Inflammatory macrophage (primary cell): ENCODE results near the gene DDX51.
A peak's percentile ranks its signal among the peaks of the same experiment; 100 is the strongest.
"Not testable (repeated sequence)": the region's sequence is repeated elsewhere in the genome, so short reads cannot be mapped to it uniquely, and the experiment has no call there.

Source experiments
- DNase-seq, 2 donors: peaks; one replicate each; pipeline ENCODE4 v3.0.0-alpha.2; 2020 to 2022

DDX51 gene

DNA sequence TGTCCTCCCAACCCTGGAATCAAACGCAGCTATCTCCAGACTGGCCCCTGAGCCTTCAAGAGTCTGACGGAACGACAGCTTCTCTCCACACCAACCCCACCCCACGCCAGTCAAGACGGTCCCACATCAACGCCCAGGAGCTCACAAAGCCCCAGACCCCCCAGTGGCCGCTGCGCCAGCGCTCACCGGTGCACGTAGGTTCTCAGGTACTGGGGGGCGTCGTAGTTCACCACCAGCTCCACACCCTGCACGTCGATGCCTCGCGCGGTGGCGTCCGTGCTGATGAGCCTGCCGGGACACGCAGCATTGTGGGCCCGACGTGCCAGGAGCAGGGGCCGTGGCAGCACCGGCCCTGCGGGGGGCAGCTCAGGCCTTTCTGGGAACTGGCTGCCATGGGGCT lies 4.2 kb downstream of the DDX51 start:
- DNase-seq, result no peak

DNA sequence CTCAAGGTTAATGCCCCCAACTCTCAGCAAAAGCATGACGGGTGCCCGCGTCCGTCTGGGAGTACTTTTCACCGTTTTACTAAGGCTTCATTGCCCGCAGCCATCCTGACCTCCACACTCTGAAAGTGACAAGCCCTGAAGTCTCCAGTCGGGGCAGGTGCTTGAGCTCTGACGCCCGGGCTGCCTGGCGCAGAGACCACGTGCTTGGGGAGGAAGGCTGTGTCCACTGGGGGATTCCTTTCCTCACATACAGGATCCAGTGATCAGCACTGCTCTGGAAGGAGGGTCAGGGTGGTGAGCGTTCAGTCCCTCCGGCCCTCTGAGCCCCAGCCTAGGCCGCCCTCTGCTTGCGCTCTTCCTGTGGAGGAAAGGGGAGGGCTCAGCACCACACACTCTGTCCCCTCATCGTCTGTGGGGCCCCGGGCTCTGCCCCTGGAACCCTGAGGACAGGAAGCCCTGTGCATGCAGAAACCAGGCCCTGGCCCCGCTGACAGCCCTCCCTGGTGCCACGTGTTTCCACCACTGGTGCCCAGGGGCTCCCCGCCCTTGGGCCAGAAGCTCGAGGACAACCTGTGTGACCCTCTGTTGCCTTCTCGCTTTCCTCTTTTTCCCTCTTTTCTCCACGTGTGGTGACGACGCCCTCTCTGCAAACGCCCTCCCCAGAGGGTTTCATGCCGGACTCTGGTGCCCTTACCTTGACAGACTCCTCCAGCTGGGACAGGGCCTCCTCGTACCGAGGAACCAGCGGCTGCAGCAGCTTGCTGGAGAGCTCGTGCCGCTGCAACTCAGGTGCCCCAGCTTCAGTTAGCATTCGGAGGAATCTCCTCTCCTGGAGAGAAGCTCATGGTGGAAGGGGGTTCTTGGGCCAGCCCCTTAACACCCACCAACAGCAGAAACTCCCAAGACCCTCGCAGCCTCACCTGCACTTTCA lies 4.9 kb downstream of the DDX51 start:
- DNase-seq, result no peak

GRCh38 chr12:132137483-132138125 lies 6.5 kb downstream of the DDX51 start:
- no peak for DNase-seq

GRCh38 chr12:132136226-132136625 lies 7.9 kb downstream of the DDX51 start:
- DNase-seq, result not testable (repeated sequence)

DNA sequence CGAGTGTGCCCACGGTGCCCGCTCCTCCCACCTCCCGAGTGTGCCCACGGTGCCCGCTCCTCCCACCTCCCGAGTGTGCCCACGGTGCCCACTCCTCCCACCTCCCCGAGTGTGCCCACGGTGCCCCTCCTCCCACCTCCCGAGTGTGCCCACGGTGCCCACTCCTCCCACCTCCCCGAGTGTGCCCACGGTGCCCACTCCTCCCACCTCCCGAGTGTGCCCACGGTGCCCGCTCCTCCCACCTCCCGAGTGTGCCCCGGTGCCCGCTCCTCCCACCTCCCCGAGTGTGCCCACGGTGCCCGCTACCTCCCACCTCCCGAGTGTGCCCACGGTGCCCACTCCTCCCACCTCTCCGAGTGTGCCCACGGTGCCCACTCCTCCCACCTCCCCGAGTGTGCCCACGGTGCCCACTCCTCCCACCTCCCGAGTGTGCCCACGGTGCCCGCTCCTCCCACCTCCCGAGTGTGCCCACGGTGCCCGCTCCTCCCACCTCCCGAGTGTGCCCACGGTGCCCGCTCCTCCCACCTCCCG lies 9.4 kb downstream of the DDX51 start:
- DNase-seq, result not testable (repeated sequence)

DNA sequence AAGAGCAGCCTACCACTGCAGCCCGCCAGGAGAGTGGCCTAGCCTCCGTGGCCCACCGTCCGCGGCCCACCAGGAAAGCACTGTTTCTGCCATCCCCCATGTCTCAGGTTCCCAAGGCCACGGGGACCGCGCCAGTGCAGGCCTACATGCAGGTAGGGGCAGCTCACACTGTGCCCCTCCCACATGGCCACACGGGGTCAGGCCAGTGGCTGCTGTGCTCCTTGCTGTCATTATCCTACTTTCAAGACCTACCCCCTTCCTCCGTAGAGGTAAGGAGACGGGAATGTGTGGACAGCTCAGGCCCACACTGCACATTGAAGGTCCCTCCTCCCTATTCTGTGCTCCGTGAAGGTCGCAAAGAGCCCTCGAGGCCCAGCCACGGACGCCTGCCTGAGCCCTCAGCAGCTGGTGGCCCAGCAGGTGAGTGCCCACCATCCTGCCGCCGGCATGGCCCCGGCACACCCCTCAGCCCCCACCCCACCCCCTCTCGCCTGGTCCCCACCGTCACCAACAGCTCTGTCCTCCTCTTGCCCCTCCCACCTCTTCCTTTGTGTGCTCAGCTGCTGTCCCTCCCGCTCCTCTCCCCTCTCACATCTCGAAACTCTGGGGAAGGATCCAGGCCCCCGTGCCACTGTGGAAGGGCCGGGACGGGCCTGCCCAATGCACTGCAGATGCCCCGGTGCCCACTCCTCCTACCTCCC lies 10.0 kb downstream of the DDX51 start:
- DNase-seq, result no peak

- DNase-seq, result no peak
These were observed 11.3 kb downstream of the DDX51 start for GRCh38 chr12:132132609-132133430.

DNA sequence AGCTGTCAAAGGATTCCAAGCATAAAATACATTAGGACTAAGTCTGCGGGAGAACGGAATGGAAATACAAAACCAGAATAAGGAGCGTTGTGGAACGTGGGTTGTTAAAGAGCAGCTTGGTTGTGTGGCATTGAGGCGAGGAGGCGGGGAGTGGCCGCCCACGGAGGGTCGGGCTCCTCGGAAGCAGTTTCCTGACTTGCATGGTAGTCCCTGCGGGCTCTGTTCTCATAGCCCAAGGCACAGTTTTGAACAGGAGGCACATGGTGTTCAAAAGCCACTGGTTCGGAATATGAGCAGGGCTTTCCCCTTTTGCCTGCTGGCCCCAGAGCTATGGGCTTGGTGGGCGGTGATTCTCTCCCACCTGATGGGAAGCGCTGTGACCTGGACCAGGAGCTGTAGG lies 12.2 kb downstream of the DDX51 start:
- no peak for DNase-seq

DNA sequence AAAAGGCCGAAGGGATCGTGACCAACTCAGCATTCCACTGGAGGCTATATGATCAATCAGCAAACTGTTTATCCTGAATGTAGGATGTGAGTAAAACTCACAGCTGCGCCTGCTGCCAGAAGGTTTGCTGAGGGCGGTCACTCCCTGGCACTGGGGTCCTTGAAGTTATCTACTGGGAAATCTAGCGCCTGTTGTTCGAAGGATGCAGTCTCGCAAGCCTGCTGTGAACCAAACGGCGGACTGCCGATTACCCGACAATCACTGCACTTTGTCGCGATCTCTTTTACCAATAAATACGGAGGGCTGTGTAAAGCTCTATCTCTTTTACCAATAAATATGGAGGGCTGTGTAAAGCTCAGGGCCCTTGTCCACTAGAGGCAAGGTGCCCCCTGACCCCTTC lies 12.9 kb downstream of the DDX51 start:
- DNase-seq, result no peak

DNA sequence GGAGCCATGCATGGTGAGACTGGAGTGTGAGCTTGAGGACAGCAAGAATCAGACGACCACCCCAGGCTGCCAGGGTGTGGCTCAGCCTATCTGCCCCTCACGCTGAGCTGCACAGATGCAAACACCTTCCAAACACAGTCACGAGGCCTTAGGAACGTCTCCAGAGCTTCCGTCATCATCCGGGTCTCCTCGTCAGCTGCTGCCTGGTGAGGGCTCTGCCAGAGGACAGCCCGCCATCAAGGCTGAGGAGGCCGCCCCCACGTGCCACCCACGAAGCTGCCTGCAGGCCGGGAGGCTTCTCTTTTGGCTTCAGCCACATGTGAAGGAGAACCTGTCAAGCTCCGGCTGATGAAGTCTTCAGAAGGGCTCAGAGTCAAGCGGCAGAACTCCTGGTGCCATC lies 13.4 kb downstream of the DDX51 start:
- DNase-seq, result no peak

DNA sequence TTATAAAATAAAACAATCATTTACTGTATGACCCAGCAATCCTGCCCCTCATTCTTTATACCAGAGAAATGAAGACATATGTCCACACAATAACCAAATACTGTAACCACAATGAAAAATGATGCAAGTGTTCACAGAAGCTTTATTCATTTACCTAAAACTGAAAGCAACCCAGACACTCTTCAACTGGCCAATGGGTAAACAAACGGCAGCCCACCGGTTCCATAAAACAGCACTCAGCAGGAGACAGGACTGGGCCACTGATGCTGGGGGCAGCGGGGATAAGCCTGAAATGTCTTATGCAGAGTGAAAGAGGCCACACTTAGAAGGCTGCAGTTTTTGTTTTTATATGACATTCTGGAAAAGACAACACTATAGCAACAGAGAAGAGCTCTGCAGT lies 15.1 kb downstream of the DDX51 start:
- no peak for DNase-seq

GRCh38 chr12:132127041-132127440 lies 17.1 kb downstream of the DDX51 start:
- no peak for DNase-seq

- DNase-seq, result no peak
These were observed 18.4 kb downstream of the DDX51 start for GRCh38 chr12:132125736-132126135.

DNA sequence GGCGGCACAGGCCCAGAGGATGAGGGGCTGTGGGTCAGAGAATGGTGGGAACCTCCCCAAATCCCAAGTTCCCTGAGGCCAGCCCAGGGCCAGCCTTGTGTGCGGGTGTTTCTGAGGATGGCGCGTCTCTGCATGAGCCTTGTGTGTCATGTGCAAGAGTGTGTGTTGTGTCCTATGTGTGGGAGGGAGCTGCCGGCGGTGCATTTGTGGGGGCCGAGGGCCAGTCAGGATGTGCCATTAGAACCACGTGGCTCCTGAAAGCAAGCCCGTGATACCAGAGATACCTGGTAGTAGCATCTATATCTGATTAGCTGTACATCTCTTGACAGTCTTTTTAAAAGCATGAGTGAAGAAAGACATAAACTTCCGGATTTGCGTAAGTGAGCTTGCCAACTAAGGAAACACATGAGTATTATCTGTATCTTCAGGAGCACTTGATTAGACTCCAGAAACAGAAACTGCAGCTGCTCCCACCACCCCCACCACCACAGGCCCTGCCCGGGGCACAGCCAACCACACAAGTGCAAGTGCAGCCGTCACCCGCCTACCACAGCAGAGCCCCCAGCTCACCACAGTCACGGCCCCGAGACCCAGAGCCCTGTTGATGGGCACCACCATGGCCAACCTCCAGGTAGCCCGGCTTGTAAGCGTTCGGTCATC lies 19.2 kb downstream of the DDX51 start:
- peak in 1 of 2 donors; percentile 23 for DNase-seq

- peak in 1 of 2 donors; percentile 41 for DNase-seq
These were observed 20.0 kb downstream of the DDX51 start for GRCh38 chr12:132123970-132124765.

- no peak for DNase-seq
These were observed 22.8 kb downstream of the DDX51 start for GRCh38 chr12:132121283-132121682.

DNA sequence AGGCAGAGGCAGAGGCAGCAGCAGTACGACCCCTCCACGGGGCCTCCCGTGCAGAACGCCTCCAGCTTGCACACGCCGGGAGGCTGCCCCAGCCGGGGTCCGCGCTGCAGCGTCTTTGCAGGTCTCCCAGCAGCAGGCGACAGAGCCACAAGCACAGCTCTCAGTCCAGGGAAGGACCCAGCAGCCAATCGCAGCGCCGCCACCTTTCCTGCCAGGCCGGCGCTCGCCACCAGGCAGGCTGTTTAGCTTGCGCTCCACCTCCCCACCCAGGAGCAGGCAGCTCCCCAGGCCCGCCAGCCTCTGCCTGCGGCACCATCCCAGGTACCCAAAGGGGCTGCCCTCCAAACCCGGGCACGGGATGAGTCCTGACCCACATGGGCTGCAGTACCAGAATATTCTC lies 25.2 kb downstream of the DDX51 start:
- DNase-seq, result no peak

GRCh38 chr12:132117558-132117875 lies 26.6 kb downstream of the DDX51 start:
- DNase-seq, result no peak

DNA sequence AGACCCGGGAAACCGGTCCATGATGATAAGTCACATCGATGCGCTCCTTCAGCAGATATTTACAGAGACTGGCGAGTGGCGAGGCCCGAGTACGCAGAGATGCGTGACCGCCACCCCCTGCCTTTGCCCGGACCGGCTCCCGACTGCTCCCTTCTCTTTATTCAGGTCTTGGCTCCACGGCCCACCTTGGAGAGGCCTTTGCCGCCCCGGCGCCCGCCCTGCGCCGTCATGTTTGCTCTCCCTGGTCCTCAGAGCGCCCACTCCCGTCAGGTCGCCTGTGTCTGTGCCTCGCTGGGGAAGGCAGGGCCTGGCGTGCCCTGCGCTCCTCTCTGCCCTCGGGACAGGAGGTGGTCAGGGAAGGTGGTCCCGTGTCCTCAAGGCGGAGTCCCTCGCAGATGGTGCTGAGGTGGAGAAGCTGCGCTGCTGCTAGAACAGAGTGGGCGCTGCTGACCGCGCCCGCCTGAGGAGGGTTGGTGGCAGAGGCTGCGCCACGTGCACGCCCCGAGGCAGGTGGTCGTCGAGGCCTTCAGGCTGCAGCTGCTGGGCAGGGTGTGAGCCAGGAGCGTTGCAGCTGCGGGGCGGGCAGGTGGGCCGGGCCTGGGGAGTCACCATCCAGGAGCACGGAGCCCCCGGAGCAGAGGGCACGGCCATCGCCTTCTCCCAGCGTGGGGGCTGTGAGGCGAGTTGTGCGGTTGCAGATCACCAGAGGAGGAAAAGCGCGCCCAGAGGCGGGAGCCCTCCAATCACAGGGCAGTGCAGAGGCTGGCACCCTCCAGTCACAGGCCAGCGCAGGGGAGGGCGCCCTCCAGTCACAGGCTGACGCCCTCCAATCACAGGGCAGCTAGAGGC lies 27.2 kb downstream of the DDX51 start:
- no peak for DNase-seq

- DNase-seq, result no peak
These were observed 28.6 kb downstream of the DDX51 start for GRCh38 chr12:132115500-132115899.
